Central memory CD8-positive, alpha-beta T cell (primary cell): ENCODE data around the gene TOB1.

Experiments used
- ATAC-seq: fragments of 150-1000 bp; cut with Tn5 transposase; replicated peaks from 2 replicates; pipeline ENCODE4 v1.10.0; 2022; ENCODE audit warnings: mild to moderate bottlenecking, moderate FRiP score, moderate number of reproducible peaks; ENCODE audit not compliant: poor library complexity, severe bottlenecking; ENCODE audit errors: extremely low read depth
- DNase-seq, 2 donors: peaks; one replicate each; pipeline ENCODE4 v3.0.0; 2021; ENCODE audit warnings: low spot score in 2 of 2
- H3K27ac Mint-ChIP-seq: one replicate; pipeline ENCODE4 v1.8.0; 2022; ENCODE audit warnings: low read depth, mild to moderate bottlenecking, moderate library complexity, mixed read lengths
- H3K27me3 Mint-ChIP-seq: one replicate; pipeline ENCODE4 v1.8.0; 2022; ENCODE audit warnings: mixed read lengths
- H3K36me3 Mint-ChIP-seq: one replicate; pipeline ENCODE4 v1.8.0; 2022; ENCODE audit warnings: mild to moderate bottlenecking, moderate library complexity, mixed read lengths; ENCODE audit not compliant: insufficient read depth
- H3K4me1 Mint-ChIP-seq: one replicate; pipeline ENCODE4 v1.8.0; 2022; ENCODE audit warnings: mixed read lengths
- H3K4me3 Mint-ChIP-seq: one replicate; pipeline ENCODE4 v1.8.0; 2022; ENCODE audit warnings: mild to moderate bottlenecking, moderate library complexity, mixed read lengths
- H3K9me3 Mint-ChIP-seq: one replicate; pipeline ENCODE4 v1.8.0; 2022; ENCODE audit warnings: mixed read lengths

Gene TOB1

GRCh38 chr17:50845240-50846147, 20.7 kb downstream of the TOB1 start:
- DNase-seq (no peak), ATAC-seq (no peak)
- Mint-ChIP-seq H3K4me1 (peaks cover 6% of the 10 kb centered on the region), H3K9me3 (no peaks in the 10 kb centered on the region), H3K27ac (no peak overlapping the region), H3K36me3 (peaks cover 1% of the 10 kb centered on the region), H3K4me3 (no peak overlapping the region), H3K27me3 (no peaks in the 10 kb centered on the region)

GRCh38 chr17:50844117-50844700, 21.9 kb downstream of the TOB1 start:
- Mint-ChIP-seq H3K27me3 (no peaks in the 10 kb centered on the region), H3K4me1 (peaks cover 6% of the 10 kb centered on the region), H3K27ac (no peak overlapping the region), H3K36me3 (peaks cover 1% of the 10 kb centered on the region), H3K4me3 (no peak overlapping the region), H3K9me3 (no peaks in the 10 kb centered on the region)
- no peak for ATAC-seq
- no peak for DNase-seq

GRCh38 chr17:50843150-50843905, 22.8 kb downstream of the TOB1 start:
- DNase-seq (no peak), ATAC-seq (no peak)
- Mint-ChIP-seq H3K4me1 (peaks cover 6% of the 10 kb centered on the region), H3K4me3 (no peak overlapping the region), H3K27me3 (no peaks in the 10 kb centered on the region), H3K36me3 (peaks cover 1% of the 10 kb centered on the region), H3K27ac (no peak overlapping the region), H3K9me3 (no peaks in the 10 kb centered on the region)

- Mint-ChIP-seq H3K27ac (no peak overlapping the region), H3K4me1 (peaks cover 6% of the 10 kb centered on the region), H3K4me3 (no peak overlapping the region), H3K9me3 (no peaks in the 10 kb centered on the region), H3K27me3 (no peaks in the 10 kb centered on the region), H3K36me3 (peaks cover 1% of the 10 kb centered on the region)
- no peak for ATAC-seq
- no peak for DNase-seq
Measured at GRCh38 chr17:50842506-50843149, 23.5 kb downstream of the TOB1 start.

- no peaks in the 10 kb centered on the region for H3K9me3 Mint-ChIP-seq
- H3K4me1 Mint-ChIP-seq = peaks cover 6% of the 10 kb centered on the region
- no peak overlapping the region for H3K27ac Mint-ChIP-seq
- H3K27me3 Mint-ChIP-seq = no peaks in the 10 kb centered on the region
- ATAC-seq (no peak), DNase-seq (no peak)
- H3K36me3 Mint-ChIP-seq = peaks cover 1% of the 10 kb centered on the region
- no peak overlapping the region for H3K4me3 Mint-ChIP-seq
Measured at GRCh38 chr17:50841949-50842354, 24.2 kb downstream of the TOB1 start.

GRCh38 chr17:50841277-50841948, 24.7 kb downstream of the TOB1 start:
- H3K4me3 Mint-ChIP-seq = no peak overlapping the region
- ATAC-seq = no peak
- no peak overlapping the region for H3K27ac Mint-ChIP-seq

GRCh38 chr17:50840311-50840851, 25.8 kb downstream of the TOB1 start:
- no peak for ATAC-seq
- no peak for DNase-seq
- H3K36me3 Mint-ChIP-seq = no peaks in the 10 kb centered on the region
- no peaks in the 10 kb centered on the region for H3K9me3 Mint-ChIP-seq
- peaks cover 6% of the 10 kb centered on the region for H3K4me1 Mint-ChIP-seq
- peaks cover 9% of the 10 kb centered on the region for H3K27me3 Mint-ChIP-seq
- H3K4me3 Mint-ChIP-seq = no peak overlapping the region
- H3K27ac Mint-ChIP-seq = no peak overlapping the region

More at GRCh38 chr17:50841277-50841948, 24.7 kb downstream of the TOB1 start:
- Mint-ChIP-seq H3K36me3 (peaks cover 1% of the 10 kb centered on the region), H3K27me3 (no peaks in the 10 kb centered on the region), H3K9me3 (no peaks in the 10 kb centered on the region), H3K4me1 (peaks cover 6% of the 10 kb centered on the region)
- DNase-seq = no peak

GRCh38 chr17:50839591-50840310, 26.4 kb downstream of the TOB1 start:
- H3K27me3 Mint-ChIP-seq = peaks cover 15% of the 10 kb centered on the region
- H3K36me3 Mint-ChIP-seq = no peaks in the 10 kb centered on the region
- H3K9me3 Mint-ChIP-seq = no peaks in the 10 kb centered on the region
- DNase-seq (no peak), ATAC-seq (no peak)
- H3K27ac Mint-ChIP-seq = no peak overlapping the region
- H3K4me1 Mint-ChIP-seq = peaks cover 6% of the 10 kb centered on the region
- H3K4me3 Mint-ChIP-seq = no peak overlapping the region

GRCh38 chr17:50837980-50838954, 27.9 kb downstream of the TOB1 start:
- no peak overlapping the region for H3K27ac Mint-ChIP-seq
- ATAC-seq = no peak
- DNase-seq = no peak
- no peaks in the 10 kb centered on the region for H3K36me3 Mint-ChIP-seq
- peaks cover 6% of the 10 kb centered on the region for H3K4me1 Mint-ChIP-seq
- H3K27me3 Mint-ChIP-seq = peaks cover 30% of the 10 kb centered on the region
- no peaks in the 10 kb centered on the region for H3K9me3 Mint-ChIP-seq
- H3K4me3 Mint-ChIP-seq = no peak overlapping the region

- peaks cover 32% of the 10 kb centered on the region for H3K27me3 Mint-ChIP-seq
- DNase-seq (no peak), ATAC-seq (no peak)
- no peak overlapping the region for H3K27ac Mint-ChIP-seq
- H3K9me3 Mint-ChIP-seq = no peaks in the 10 kb centered on the region
- H3K4me1 Mint-ChIP-seq = peaks cover 6% of the 10 kb centered on the region
- no peaks in the 10 kb centered on the region for H3K36me3 Mint-ChIP-seq
- no peak overlapping the region for H3K4me3 Mint-ChIP-seq
Measured at GRCh38 chr17:50837286-50837979, 28.7 kb downstream of the TOB1 start.
